Right renal cortex interstitium (tissue), 3 donors: ENCODE measurements around the gene RELN. TPM values are rescaled to one million over a fixed set of nuclear protein-coding genes. Genes with fewer than 3 reads are reported as not detected.
"Not testable (repeated sequence)": the region's sequence is repeated elsewhere in the genome, so short reads cannot be mapped to it uniquely, and the experiment has no call there.

Experiments
- DNase-seq, 3 donors: peaks; one replicate each; pipeline ENCODE4 v3.0.0-alpha.2; 2013; ENCODE audit warnings: low read depth in 3 of 3, low spot score in 2 of 3
- polyA plus RNA-seq, 3 donors: library from polyadenylated mRNA; unstranded; fragments of 120-200 nt; gene quantifications; one replicate each; pipeline ENCODE4 v1.2.1, GENCODE V29; 2013; ENCODE audit not compliant: insufficient read length in 3 of 3

The RELN gene
- polyA plus RNA-seq, 3 donors = 11.2 to 24.3 (median 13.4) TPM

GRCh38 chr7:103905997-103906396 lies 83.5 kb downstream of the RELN start:
- no peak for DNase-seq

- DNase-seq = no peak
Observed at GRCh38 chr7:103902917-103903316, 86.5 kb downstream of the RELN start.

- DNase-seq = not testable (repeated sequence)
Observed at GRCh38 chr7:103896826-103897225, 92.6 kb downstream of the RELN start.

- DNase-seq = no peak
Observed at GRCh38 chr7:103894656-103895596, 94.5 kb downstream of the RELN start.

GRCh38 chr7:103893350-103893749 lies 96.1 kb downstream of the RELN start:
- no peak for DNase-seq

GRCh38 chr7:103889451-103889850 lies 100.0 kb downstream of the RELN start:
- no peak for DNase-seq

GRCh38 chr7:103888603-103889153 lies 100.8 kb downstream of the RELN start:
- no peak for DNase-seq

- DNase-seq = no peak
Observed at GRCh38 chr7:103887853-103888602, 101.4 kb downstream of the RELN start.

- DNase-seq = no peak
Observed at GRCh38 chr7:103887050-103887449, 102.4 kb downstream of the RELN start.

GRCh38 chr7:103879928-103880600 lies 109.4 kb downstream of the RELN start:
- DNase-seq = no peak

GRCh38 chr7:103879411-103879810 lies 110.0 kb downstream of the RELN start:
- DNase-seq = no peak

- no peak for DNase-seq
Observed at GRCh38 chr7:103877565-103877964, 111.9 kb downstream of the RELN start.

- DNase-seq = no peak
Observed at GRCh38 chr7:103875718-103876117, 113.7 kb downstream of the RELN start.

GRCh38 chr7:103871473-103871872 lies 118.0 kb downstream of the RELN start:
- no peak for DNase-seq

GRCh38 chr7:103870664-103871063 lies 118.8 kb downstream of the RELN start:
- DNase-seq = no peak

- DNase-seq = no peak
Observed at GRCh38 chr7:103867874-103868273, 121.6 kb downstream of the RELN start.

- no peak for DNase-seq
Observed at GRCh38 chr7:103866919-103867318, 122.5 kb downstream of the RELN start.

GRCh38 chr7:103865442-103865841 lies 124.0 kb downstream of the RELN start:
- DNase-seq = no peak

GRCh38 chr7:103862302-103863035 lies 127.0 kb downstream of the RELN start:
- DNase-seq = no peak

GRCh38 chr7:103859709-103860108 lies 129.7 kb downstream of the RELN start:
- DNase-seq = no peak
